Epithelial cell of proximal tubule (primary cell): Measurements from ENCODE around the gene CCDC8. TPM values are rescaled to one million over a fixed set of nuclear protein-coding genes. Genes with fewer than 3 reads are reported as not detected.
"Not testable (repeated sequence)": the region's sequence is repeated elsewhere in the genome, so short reads cannot be mapped to it uniquely, and the experiment has no call there.

ENCODE experiments used
- DNase-seq: peaks from one replicate; pipeline ENCODE4 v3.0.0-alpha.2; 2011; ENCODE audit warnings: low read depth
- H3K4me3 ChIP-seq: 2 replicates; pipeline ENCODE4 v1.5.1; 2011; ENCODE audit warnings: low read depth, mild to moderate bottlenecking, low read length
- total RNA-seq: library from RNA; depleted of rRNA; stranded (reverse); fragments of >200 nt; gene quantifications from 2 replicates; pipeline ENCODE4 v1.2.3, GENCODE V29; 2015
- TF ChIP-seq, protein P1 (sequence below): conservative IDR thresholded peaks from 2 replicates; pipeline ENCODE4 v1.5.1; 2012; ENCODE audit warnings: low read depth, mild to moderate bottlenecking, low read length

The CCDC8 gene
- total RNA-seq, 1 donor from 2014 or later: 14.1 TPM

DNA sequence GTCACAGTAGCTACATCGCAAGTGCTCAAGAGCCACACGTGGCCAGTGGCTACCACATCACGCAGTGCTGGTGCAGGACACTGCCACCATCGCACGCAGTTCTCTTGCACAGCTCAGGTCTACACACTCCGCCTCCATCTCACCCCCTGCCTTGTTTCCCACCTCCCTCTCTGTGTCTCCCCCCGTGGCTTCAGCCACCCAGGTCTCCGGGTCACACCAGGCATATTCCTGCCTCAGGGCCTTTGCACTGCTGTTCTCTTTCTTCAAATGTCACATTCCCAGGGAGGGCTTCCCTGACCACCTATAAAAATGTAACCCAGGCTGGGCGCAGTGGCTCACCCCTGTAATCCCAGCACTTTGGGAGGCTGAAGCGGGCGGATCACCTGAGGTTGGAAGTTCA, 10.6 kb downstream of the CCDC8 start:
- no peak for DNase-seq
- TF ChIP-seq, protein P1, sequence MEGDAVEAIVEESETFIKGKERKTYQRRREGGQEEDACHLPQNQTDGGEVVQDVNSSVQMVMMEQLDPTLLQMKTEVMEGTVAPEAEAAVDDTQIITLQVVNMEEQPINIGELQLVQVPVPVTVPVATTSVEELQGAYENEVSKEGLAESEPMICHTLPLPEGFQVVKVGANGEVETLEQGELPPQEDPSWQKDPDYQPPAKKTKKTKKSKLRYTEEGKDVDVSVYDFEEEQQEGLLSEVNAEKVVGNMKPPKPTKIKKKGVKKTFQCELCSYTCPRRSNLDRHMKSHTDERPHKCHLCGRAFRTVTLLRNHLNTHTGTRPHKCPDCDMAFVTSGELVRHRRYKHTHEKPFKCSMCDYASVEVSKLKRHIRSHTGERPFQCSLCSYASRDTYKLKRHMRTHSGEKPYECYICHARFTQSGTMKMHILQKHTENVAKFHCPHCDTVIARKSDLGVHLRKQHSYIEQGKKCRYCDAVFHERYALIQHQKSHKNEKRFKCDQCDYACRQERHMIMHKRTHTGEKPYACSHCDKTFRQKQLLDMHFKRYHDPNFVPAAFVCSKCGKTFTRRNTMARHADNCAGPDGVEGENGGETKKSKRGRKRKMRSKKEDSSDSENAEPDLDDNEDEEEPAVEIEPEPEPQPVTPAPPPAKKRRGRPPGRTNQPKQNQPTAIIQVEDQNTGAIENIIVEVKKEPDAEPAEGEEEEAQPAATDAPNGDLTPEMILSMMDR: no peak
- H3K4me3 ChIP-seq: no peak overlapping the region

DNA sequence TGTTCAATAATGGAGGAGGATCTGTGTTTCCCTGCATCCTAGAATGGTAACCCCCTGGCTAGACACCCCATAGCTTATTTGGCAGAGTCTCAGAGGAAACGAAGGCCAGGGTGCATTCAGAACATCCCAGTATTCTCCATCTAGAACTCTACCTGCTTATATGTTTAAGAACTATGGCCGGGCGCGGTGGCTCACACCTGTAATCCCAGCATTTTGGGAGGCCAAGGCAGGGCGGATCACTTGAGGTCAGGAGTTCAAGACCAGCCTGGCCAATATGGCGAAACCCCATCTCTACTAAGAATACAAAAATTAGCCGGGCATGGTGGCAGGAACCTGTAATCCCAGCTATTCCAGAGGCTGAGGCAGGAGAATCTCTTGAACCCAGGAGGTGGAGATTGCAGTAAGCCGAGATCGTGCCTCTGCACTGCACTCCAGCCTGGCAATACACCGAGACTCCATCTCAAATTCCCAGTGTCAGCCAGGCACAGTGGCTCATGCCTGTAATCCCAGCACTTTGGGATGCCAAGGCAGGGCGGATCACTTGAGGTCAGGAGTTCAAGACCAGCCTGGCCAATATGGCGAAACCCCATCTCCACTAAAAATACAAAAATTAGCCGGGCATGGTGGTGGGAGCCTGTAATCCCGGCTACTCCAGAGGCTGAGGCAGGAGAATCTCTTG, 15.4 kb downstream of the CCDC8 start:
- H3K4me3 ChIP-seq, DNase-seq: not testable (repeated sequence)

DNA sequence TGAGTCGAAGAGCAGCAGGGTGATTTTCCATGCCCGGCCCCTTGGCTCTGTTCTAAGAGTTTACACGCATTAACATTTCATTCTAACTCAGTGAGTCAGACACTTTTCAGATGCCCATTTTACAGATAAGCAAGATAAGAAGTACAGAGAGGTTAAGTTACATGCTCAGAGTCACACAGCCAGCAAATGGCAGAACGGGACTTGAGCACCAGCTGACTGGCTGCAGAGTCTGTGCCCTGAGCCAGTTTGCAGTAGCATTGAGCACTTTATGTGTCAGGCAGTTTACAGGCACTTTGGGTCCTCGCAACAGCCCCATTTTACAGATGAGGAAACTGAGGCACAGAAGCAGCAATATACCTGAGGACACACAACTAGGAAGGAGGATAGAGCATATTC, 19.0 kb downstream of the CCDC8 start:
- no peak for DNase-seq
- H3K4me3 ChIP-seq: no peak overlapping the region
- TF ChIP-seq, protein P1: no peak

DNA sequence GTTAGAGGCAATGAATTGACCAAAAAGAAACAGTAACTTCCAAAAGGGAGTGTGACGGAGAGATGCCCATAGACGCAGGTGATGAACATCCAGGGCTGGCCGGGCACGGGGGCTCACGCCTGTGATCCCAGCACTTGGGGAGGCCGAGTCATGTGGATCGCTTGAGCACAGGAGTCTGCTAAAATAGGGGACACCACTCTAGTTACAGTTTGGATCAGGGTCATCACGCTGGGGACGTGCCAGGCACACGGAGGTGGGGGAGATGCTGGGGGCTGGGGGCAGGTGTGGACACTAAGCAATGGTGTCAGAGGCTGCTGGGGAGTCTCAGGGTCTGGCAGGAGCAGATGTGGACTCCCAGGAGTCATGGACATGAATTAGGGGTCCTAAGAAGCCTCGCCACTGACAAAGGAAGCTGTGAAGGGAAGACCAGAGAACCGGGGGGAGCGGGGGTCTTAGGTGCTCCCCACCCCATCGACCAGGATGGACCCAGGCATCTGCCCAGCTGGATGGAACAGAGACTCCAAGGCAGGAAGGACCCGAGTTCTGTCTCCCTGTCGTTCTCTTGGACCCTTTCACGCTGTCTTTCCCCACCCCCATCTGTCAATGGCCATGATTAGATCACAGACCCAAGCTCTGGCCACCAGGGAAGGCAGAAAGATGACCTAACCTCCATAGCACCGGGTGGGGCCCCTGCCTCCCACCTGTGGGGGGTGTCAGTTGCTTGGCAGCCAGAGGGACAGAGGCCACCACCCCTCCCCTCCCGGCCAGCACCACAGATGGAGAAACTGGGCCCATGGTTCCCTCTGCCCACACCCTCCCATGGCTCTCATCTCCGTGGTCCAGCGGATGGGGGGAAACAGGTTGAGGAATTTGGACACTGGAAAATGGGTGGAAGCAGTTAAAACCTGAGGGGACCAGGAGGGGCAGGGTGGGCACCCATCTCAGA, 19.6 kb downstream of the CCDC8 start:
- H3K4me3 ChIP-seq: no peak overlapping the region
- TF ChIP-seq, protein P1: no peak
- DNase-seq: no peak

DNA sequence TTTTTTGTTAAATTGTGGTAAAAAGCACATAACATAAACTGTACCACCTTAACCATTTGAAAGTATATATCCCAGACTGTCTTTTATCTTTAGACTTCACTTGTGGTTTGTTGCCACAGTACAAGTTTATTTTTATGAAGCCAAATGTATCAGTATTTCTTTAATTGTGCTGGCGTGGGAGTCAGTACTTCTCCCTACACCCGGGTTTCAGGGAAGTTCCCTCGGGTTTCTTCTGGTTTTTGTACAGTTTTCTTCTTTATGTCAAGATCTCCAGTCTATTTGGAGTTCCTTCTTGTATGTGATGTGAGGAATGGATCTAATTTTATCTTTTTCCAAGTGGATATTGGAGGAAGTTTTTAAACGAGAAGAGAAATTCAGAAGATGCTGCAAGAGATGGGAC, 20.5 kb downstream of the CCDC8 start:
- H3K4me3 ChIP-seq: no peak overlapping the region
- no peak for DNase-seq
- TF ChIP-seq, protein P1: no peak

DNA sequence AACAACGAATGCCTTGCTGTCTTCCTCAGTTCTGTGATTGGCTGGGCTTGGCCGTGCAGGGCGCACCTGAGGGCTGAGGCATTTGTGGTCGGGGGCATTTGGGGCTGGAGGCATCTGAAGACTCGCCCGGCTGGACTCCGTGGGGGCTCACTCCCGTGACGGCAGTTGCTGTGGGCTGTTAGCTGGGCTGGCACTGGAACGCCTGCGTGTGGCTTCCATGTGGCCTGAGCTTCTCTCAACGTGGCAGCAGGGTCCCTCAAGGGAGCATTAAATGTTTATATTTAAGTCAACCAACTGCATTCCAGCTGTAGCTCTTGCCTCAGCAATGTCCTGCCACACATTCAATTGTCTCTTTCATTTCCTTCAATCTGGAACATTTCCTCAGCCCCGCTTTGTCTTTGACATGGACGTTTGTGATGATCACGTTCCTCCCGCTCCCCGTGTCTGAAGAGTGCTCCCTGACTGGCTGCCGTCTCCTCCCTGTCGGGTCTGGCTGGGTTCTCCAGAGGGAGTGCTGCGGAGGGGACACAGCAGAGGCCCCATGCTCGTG, 21.0 kb downstream of the CCDC8 start:
- TF ChIP-seq, protein P1: no peak
- DNase-seq: no peak

More for the DNA sequence above, 21.0 kb downstream of the CCDC8 start:
- H3K4me3 ChIP-seq: no peak overlapping the region
